ENCODE data around the gene SMYD3. TPM values are rescaled to one million over a fixed set of nuclear protein-coding genes. Genes with fewer than 3 reads are reported as not detected.

Gene SMYD3
- total and polyA plus RNA-seq, 11 donors = 6.3 to 12.1 (median 9.5) TPM

- TF ChIP-seq, protein P1, sequence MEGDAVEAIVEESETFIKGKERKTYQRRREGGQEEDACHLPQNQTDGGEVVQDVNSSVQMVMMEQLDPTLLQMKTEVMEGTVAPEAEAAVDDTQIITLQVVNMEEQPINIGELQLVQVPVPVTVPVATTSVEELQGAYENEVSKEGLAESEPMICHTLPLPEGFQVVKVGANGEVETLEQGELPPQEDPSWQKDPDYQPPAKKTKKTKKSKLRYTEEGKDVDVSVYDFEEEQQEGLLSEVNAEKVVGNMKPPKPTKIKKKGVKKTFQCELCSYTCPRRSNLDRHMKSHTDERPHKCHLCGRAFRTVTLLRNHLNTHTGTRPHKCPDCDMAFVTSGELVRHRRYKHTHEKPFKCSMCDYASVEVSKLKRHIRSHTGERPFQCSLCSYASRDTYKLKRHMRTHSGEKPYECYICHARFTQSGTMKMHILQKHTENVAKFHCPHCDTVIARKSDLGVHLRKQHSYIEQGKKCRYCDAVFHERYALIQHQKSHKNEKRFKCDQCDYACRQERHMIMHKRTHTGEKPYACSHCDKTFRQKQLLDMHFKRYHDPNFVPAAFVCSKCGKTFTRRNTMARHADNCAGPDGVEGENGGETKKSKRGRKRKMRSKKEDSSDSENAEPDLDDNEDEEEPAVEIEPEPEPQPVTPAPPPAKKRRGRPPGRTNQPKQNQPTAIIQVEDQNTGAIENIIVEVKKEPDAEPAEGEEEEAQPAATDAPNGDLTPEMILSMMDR (IDR thresholded peaks at IDR 0.05) = no peak
- TF ChIP-seq POLR2A (IDR thresholded peaks at IDR 0.05) = no peak
Measured at GRCh38 chr1:245814651-245815050, 692.4 kb downstream of the SMYD3 start.

GRCh38 chr1:245812278-245812677 is 694.8 kb downstream of the SMYD3 start:
- ATAC-seq = no peak
- peaks cover 0 to 5% (median 0%) of the 10 kb centered on the region in 12 donors for H3K4me1 ChIP-seq
- H3K4me3 ChIP-seq = no peak overlapping the region
- no peak overlapping the region for H3K27ac ChIP-seq
- WGBS, 4 donors = 88 to 99% (median 94%) methylated on average over 6 of the region's 6 CpGs
- H3K9me3 ChIP-seq = no peaks in the 10 kb centered on the region
- H3K36me3 ChIP-seq = no peaks in the 10 kb centered on the region
- no peaks in the 10 kb centered on the region for H3K27me3 ChIP-seq
- DNase-seq = no peak
- intact Hi-C loops (cut with DNase I) = no loop called here
- TF ChIP-seq POLR2A (IDR thresholded peaks at IDR 0.05) = no peak
- TF ChIP-seq, protein P1 (IDR thresholded peaks at IDR 0.05) = no peak

More at GRCh38 chr1:245814651-245815050, 692.4 kb downstream of the SMYD3 start:
- ATAC-seq (no peak), DNase-seq (no peak)
- WGBS, 4 donors = 73 to 84% (median 80%) methylated on average over 10 of the region's 10 CpGs
- Histone ChIP-seq H3K27me3 (no peaks in the 10 kb centered on the region), H3K4me1 (no peaks in the 10 kb centered on the region), H3K36me3 (no peaks in the 10 kb centered on the region), H3K4me3 (no peak overlapping the region), H3K9me3 (no peaks in the 10 kb centered on the region), H3K27ac (no peak overlapping the region)
- intact Hi-C loops (cut with DNase I) = no loop called here

DNA sequence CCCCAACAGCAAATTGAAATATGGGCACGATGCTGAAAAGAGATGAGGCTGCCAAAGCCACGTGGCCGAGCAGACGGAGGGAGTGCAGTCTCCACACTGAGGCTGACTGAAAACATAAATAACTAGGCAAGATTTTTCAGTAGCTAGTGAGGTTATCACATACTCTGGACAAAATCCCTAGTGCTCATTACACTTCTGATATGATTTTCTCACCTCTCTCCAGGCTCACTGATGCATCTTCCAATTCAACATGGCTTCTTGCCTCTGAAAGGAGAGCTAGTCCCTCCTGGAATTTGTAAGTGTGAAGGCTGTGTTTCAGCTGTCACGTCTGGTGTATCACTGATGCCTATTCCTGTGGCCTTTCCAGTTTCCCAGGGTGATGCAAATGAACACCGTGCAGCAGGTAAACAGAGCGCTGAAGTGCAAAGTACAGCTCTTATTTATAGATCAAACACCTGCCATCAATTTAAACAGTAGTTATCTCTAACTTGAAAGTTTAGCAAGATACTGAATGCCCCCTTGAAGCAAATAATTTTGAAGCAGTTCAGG is 696.2 kb downstream of the SMYD3 start:
- H3K4me1 ChIP-seq = peaks cover 0 to 5% (median 0%) of the 10 kb centered on the region in 12 donors
- intact Hi-C loops (cut with DNase I) = no loop called here
- H3K4me3 ChIP-seq = no peak overlapping the region
- H3K27me3 ChIP-seq = no peaks in the 10 kb centered on the region
- no peak overlapping the region for H3K27ac ChIP-seq
- no peaks in the 10 kb centered on the region for H3K9me3 ChIP-seq
- 50 to 70% (median 55%) methylated on average over 7 of the region's 7 CpGs for WGBS, 4 donors
- no peak for TF ChIP-seq POLR2A (IDR thresholded peaks at IDR 0.05)
- TF ChIP-seq, protein P1 (IDR thresholded peaks at IDR 0.05) = no peak
- no peaks in the 10 kb centered on the region for H3K36me3 ChIP-seq
- no peak for DNase-seq
- no peak for ATAC-seq

DNA sequence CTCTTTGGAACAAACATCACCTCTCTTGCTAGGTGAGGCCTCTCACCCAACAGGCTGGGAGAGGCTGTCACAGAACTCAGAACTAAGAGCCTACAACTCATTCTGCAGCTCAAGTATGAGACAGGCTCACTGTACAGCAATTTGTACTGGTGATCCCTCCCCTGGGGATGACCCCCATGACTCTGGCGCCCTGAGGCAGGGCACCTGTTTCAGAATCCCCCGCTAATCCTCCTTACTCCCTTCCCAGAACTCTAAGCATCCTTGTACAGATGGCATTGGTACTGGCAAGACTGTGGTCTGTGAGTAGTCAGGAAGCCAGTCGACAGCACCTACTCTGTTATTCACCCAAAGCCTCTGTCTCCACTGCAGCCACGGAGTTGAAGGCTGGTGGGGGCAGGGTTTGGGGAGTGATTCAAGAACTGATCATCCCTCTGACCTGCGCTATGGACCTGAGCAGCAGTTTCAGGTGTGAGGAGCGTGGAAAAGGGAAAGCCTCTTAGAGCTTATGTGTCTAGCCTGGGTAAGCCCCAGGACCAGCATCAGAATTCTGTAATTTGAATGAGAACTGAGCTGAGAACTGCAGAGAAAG is 696.8 kb downstream of the SMYD3 start:
- WGBS, 4 donors = 80 to 90% (median 83%) methylated on average over 6 of the region's 6 CpGs
- Histone ChIP-seq H3K27ac (no peak overlapping the region), H3K27me3 (no peaks in the 10 kb centered on the region), H3K9me3 (no peaks in the 10 kb centered on the region), H3K36me3 (no peaks in the 10 kb centered on the region), H3K4me3 (no peak overlapping the region), H3K4me1 (peaks cover 0 to 5% (median 0%) of the 10 kb centered on the region in 12 donors)
- TF ChIP-seq POLR2A (IDR thresholded peaks at IDR 0.05) = no peak
- TF ChIP-seq, protein P1 (IDR thresholded peaks at IDR 0.05) = no peak
- ATAC-seq (no peak), DNase-seq (no peak)
- intact Hi-C loops (cut with DNase I) = no loop called here

Data from heart left ventricle (tissue), 16 donors.